HL-60/S4 (cell line): ENCODE data around the gene EAPP.
"Not testable (repeated sequence)": the region's sequence is repeated elsewhere in the genome, so short reads cannot be mapped to it uniquely, and the experiment has no call there.

Source experiments
- in situ Hi-C: fragments of 300-500 bp; cut with MboI; formaldehyde crosslinking; loops from 2 replicates; pipeline ENCODE4 v1.14.3; 2022; ENCODE audit warnings: low sequenced_read_pairs

Gene EAPP

GRCh38 chr14:34538096-34538495 is 1.4 kb downstream of the EAPP start:
- in situ Hi-C loops: not testable (repeated sequence)

- in situ Hi-C loops: no loop called here
Observed at GRCh38 chr14:34537677-34538009, 1.9 kb downstream of the EAPP start.

GRCh38 chr14:34536951-34537676 is 2.4 kb downstream of the EAPP start:
- in situ Hi-C loops: no loop called here

GRCh38 chr14:34527591-34527990 is 11.9 kb downstream of the EAPP start:
- in situ Hi-C loops: no loop called here

- in situ Hi-C loops: not testable (repeated sequence)
Observed at GRCh38 chr14:34524216-34524615, 15.3 kb downstream of the EAPP start.

GRCh38 chr14:34522496-34522895 is 17.0 kb downstream of the EAPP start:
- in situ Hi-C loops: no loop called here

- in situ Hi-C loops: not testable (repeated sequence)
Observed at GRCh38 chr14:34521071-34521470, 18.4 kb downstream of the EAPP start.

GRCh38 chr14:34520304-34520970 is 19.1 kb downstream of the EAPP start:
- in situ Hi-C loops: not testable (repeated sequence)

- in situ Hi-C loops: no loop called here
Observed at GRCh38 chr14:34507884-34508283, 31.6 kb downstream of the EAPP start.

GRCh38 chr14:34507459-34507858 is 32.0 kb downstream of the EAPP start:
- in situ Hi-C loops: no loop called here

- in situ Hi-C loops: not testable (repeated sequence)
Observed at GRCh38 chr14:34505124-34505491, 34.4 kb downstream of the EAPP start.

- in situ Hi-C loops: not testable (repeated sequence)
Observed at GRCh38 chr14:34504027-34504426, 35.5 kb downstream of the EAPP start.

GRCh38 chr14:34502545-34503225 is 36.8 kb downstream of the EAPP start:
- in situ Hi-C loops: no loop called here

GRCh38 chr14:34502001-34502400 is 37.5 kb downstream of the EAPP start:
- in situ Hi-C loops: no loop called here

GRCh38 chr14:34501004-34501580 is 38.4 kb downstream of the EAPP start:
- in situ Hi-C loops: no loop called here

- in situ Hi-C loops: no loop called here
Observed at GRCh38 chr14:34498684-34499412, 40.7 kb downstream of the EAPP start.

- in situ Hi-C loops: no loop called here
Observed at GRCh38 chr14:34496679-34497513, 42.6 kb downstream of the EAPP start.

- in situ Hi-C loops: no loop called here
Observed at GRCh38 chr14:34496007-34496678, 43.4 kb downstream of the EAPP start.

GRCh38 chr14:34489324-34489723 is 50.2 kb downstream of the EAPP start:
- in situ Hi-C loops: no loop called here

- in situ Hi-C loops: no loop called here
Observed at GRCh38 chr14:34488528-34488927, 51.0 kb downstream of the EAPP start.
